Left ventricle myocardium inferior (tissue), 1 donor: ENCODE measurements around the gene TMEM167B. TPM values are rescaled to one million over a fixed set of nuclear protein-coding genes. Genes with fewer than 3 reads are reported as not detected.

ENCODE experiments used
- DNase-seq: peaks from one replicate; pipeline ENCODE4 v3.0.0-alpha.2; 2020
- H3K27ac ChIP-seq: fragments of 200-600 bp; replicated peaks from 2 replicates; pipeline ENCODE4 v1.8.0; 2021
- H3K27me3 ChIP-seq: fragments of 200-600 bp; 2 replicates; pipeline ENCODE4 v1.8.0; 2021; ENCODE audit warnings: low read depth
- H3K36me3 ChIP-seq: fragments of 200-600 bp; 2 replicates; pipeline ENCODE4 v1.8.0; 2021
- H3K4me1 ChIP-seq: fragments of 200-600 bp; 2 replicates; pipeline ENCODE4 v1.8.0; 2021
- H3K4me3 ChIP-seq: fragments of 200-600 bp; 2 replicates; pipeline ENCODE4 v1.8.0; 2021; ENCODE audit warnings: mild to moderate bottlenecking, moderate library complexity
- H3K9me3 ChIP-seq: fragments of 200-600 bp; replicated peaks from 2 replicates; pipeline ENCODE4 v1.8.0; 2021
- CTCF ChIP-seq: fragments of 200-600 bp; IDR thresholded peaks from 2 replicates; pipeline ENCODE4 v1.8.0; 2021; ENCODE audit warnings: antibody characterized with exemption, mild to moderate bottlenecking, borderline replicate concordance
- intact Hi-C: fragments of 100-400 bp; cut with micrococcal nuclease; formaldehyde crosslinking; loops from one replicate; pipeline ENCODE4 v1.11.0; 2022
- long read RNA-seq: library from polyadenylated mRNA; unstranded; transcript quantifications from one replicate; pipeline ENCODE4 v2.0.0, GENCODE V29; 2021
- total RNA-seq: library from RNA; stranded (reverse); fragmentation: NEBNext Ultra II Directional; extraction: Animal tissue kit (Norgen Biotek cat#: 25700); gene quantifications from one replicate; pipeline ENCODE4 v1.2.1, GENCODE V29; 2021
- donor health status: DM: no; HTN: yes; CAD: no; lungs with severe emphysema.

TMEM167B gene
- 30.3 TPM for total RNA-seq
- long read RNA-seq, transcript TMEM167B-201 (3 exons, 3,730 nt): major isoform, 16 of 22 reads
- long read RNA-seq, partial matches to known transcripts: 1 of 22 reads
- long read RNA-seq, other reads (novel, unspliced or antisense): 4 of 22 reads

GRCh38 chr1:109090196-109091077 lies at the start of gene TMEM167B:
Gene TMEM167B (plus strand): TSS chr1:109090764. CDS start chr1:109090873, 109 bp downstream.
- Histone ChIP-seq H3K27me3 (no peaks in the 10 kb centered on the region), H3K27ac (peak within 1 kb of the TSS; percentile 98), H3K36me3 (peaks cover 21% of the 10 kb centered on the region), H3K9me3 (no peaks in the 10 kb centered on the region), H3K4me3 (peak within 1 kb of the TSS; percentile 83), H3K4me1 (peaks cover 59% of the 10 kb centered on the region)
- intact Hi-C loops: no loop called here
- peak; percentile 92 for DNase-seq
- no peak for TF ChIP-seq CTCF

GRCh38 chr1:109040989-109041620 lies 49.5 kb upstream of the TMEM167B start:
- no peak for TF ChIP-seq CTCF
- no peaks in the 10 kb centered on the region for H3K27me3 ChIP-seq
- H3K27ac ChIP-seq: peak overlapping the region; percentile 93
- no peaks in the 10 kb centered on the region for H3K36me3 ChIP-seq
- no peaks in the 10 kb centered on the region for H3K9me3 ChIP-seq
- H3K4me1 ChIP-seq: peaks cover 30% of the 10 kb centered on the region
- intact Hi-C loops: no loop called here
- peak; percentile 28 for DNase-seq
- peak overlapping the region; percentile 100 for H3K4me3 ChIP-seq

GRCh38 chr1:109041621-109042468 lies 48.7 kb upstream of the TMEM167B start, which contains the start of gene WDR47:
Gene WDR47 (minus strand): TSS chr1:109042102. CDS start chr1:109023512, 18,590 bp downstream.
- peaks cover 30% of the 10 kb centered on the region for H3K4me1 ChIP-seq
- TF ChIP-seq CTCF: peak; percentile 8
- H3K36me3 ChIP-seq: no peaks in the 10 kb centered on the region
- H3K27ac ChIP-seq: peak within 1 kb of the TSS; percentile 93
- H3K27me3 ChIP-seq: no peaks in the 10 kb centered on the region
- intact Hi-C loops: no loop called here
- H3K4me3 ChIP-seq: peak within 1 kb of the TSS; percentile 100
- peak; percentile 95 for DNase-seq
- H3K9me3 ChIP-seq: no peaks in the 10 kb centered on the region

- Histone ChIP-seq H3K4me1 (peaks cover 17% of the 10 kb centered on the region), H3K27me3 (no peaks in the 10 kb centered on the region), H3K4me3 (no peak overlapping the region), H3K9me3 (no peaks in the 10 kb centered on the region), H3K27ac (no peak overlapping the region), H3K36me3 (no peaks in the 10 kb centered on the region)
- intact Hi-C loops: no loop called here
- DNase-seq: no peak
- no peak for TF ChIP-seq CTCF
Measured at GRCh38 chr1:109045595-109045994, 45.0 kb upstream of the TMEM167B start.

GRCh38 chr1:109046671-109047070 lies 43.9 kb upstream of the TMEM167B start:
- no peaks in the 10 kb centered on the region for H3K36me3 ChIP-seq
- H3K9me3 ChIP-seq: no peaks in the 10 kb centered on the region
- intact Hi-C loops: no loop called here
- H3K4me3 ChIP-seq: no peak overlapping the region
- no peak for DNase-seq
- no peak overlapping the region for H3K27ac ChIP-seq
- TF ChIP-seq CTCF: no peak
- H3K27me3 ChIP-seq: no peaks in the 10 kb centered on the region
- H3K4me1 ChIP-seq: peaks cover 7% of the 10 kb centered on the region
